ENCODE results near the gene PLCB1. TPM values are rescaled to one million over a fixed set of nuclear protein-coding genes. Genes with fewer than 3 reads are reported as not detected.

The PLCB1 gene
- total and polyA plus RNA-seq, 2 donors (not counting 3 experiments of a cell fraction or from before 2014, with no cell fraction given), result 10.2 to 53.4 TPM

GRCh38 chr20:8807480-8808201 is 675.6 kb downstream of the PLCB1 start:
- ChIA-PET POLR2A (no interaction called here), CTCF (interaction anchor here (1.1 to 1.6 kb wide), 2 partner anchors 15 to 17 kb away, joined by 3 to 4 read pairs; no protein-coding TSS in a partner anchor)
- H3K36me3 ChIP-seq (ENCODE audit: control insufficient read depth in 2 of 2, extremely low read depth in 1 of 2, insufficient read depth in 2 of 2, low read length in 2 of 2), result no peaks in the 10 kb centered on the region
- FAIRE-seq (no peak), DNase-seq (ENCODE audit: low read depth, low spot score) (no peak)
- BruUV-seq (replicated peaks), result no TSS peak
- no peaks in the 10 kb centered on the region for H3K27me3 ChIP-seq (ENCODE audit: control insufficient read depth in 2 of 2, insufficient read depth in 2 of 2, low read length in 2 of 2)
- H3K4me1 ChIP-seq (ENCODE audit: control insufficient read depth, extremely low read depth, insufficient read depth, low read length), result peaks cover 6% of the 10 kb centered on the region
- intact Hi-C loops (cut with micrococcal nuclease) (no loop called here), dilution Hi-C loops (cut with MboI; ENCODE audit: extremely low pct_ligation_motif_present, low sequenced_read_pairs) (no loop called here)
- H3K9me1 ChIP-seq (replicated peaks; ENCODE audit: control insufficient read depth, extremely low read depth, insufficient read depth, low read length), result no peaks in the 10 kb centered on the region
- no peaks in the 10 kb centered on the region for H3K9me3 ChIP-seq (replicated peaks; ENCODE audit: control insufficient read depth, insufficient read depth, low read length)
- no peaks in the 10 kb centered on the region for H3K79me2 ChIP-seq (ENCODE audit: control insufficient read depth, insufficient read depth, low read length)
- TF ChIP-seq MYC (IDR thresholded peaks at IDR 0.05; ENCODE audit: low read depth, low read length), result no peak
- no peak for TF ChIP-seq MAX (IDR thresholded peaks at IDR 0.05; ENCODE audit: insufficient read depth, insufficient read length)
- no peak overlapping the region for H3K4me2 ChIP-seq (ENCODE audit: insufficient read depth, low read length)
- H2AFZ ChIP-seq (ENCODE audit: low read depth, low read length), result no peak overlapping the region
- H3K9ac ChIP-seq (replicated peaks; ENCODE audit: extremely low read depth, insufficient read depth, low read length), result no peak overlapping the region
- H3K27ac ChIP-seq (ENCODE audit: insufficient read depth, low read depth, low read length), result no peak overlapping the region
- no peaks in the 10 kb centered on the region for H4K20me1 ChIP-seq (replicated peaks; ENCODE audit: control insufficient read depth, extremely low read depth, insufficient read depth, low read length)
- no peak overlapping the region for H3K4me3 ChIP-seq (replicated peaks in 1 of 3; ENCODE audit: insufficient read depth in 1 of 3, low read depth in 1 of 3, low read length in 3 of 3)

GRCh38 chr20:8808202-8808535 is 676.1 kb downstream of the PLCB1 start:
- Histone ChIP-seq H3K27ac (ENCODE audit: insufficient read depth, low read depth, low read length) (no peak overlapping the region), H3K36me3 (ENCODE audit: control insufficient read depth in 2 of 2, extremely low read depth in 1 of 2, insufficient read depth in 2 of 2, low read length in 2 of 2) (no peaks in the 10 kb centered on the region), H3K4me3 (replicated peaks in 1 of 3; ENCODE audit: insufficient read depth in 1 of 3, low read depth in 1 of 3, low read length in 3 of 3) (no peak overlapping the region), H3K9me3 (replicated peaks; ENCODE audit: control insufficient read depth, insufficient read depth, low read length) (no peaks in the 10 kb centered on the region), H4K20me1 (replicated peaks; ENCODE audit: control insufficient read depth, extremely low read depth, insufficient read depth, low read length) (no peaks in the 10 kb centered on the region), H3K27me3 (ENCODE audit: control insufficient read depth in 2 of 2, insufficient read depth in 2 of 2, low read length in 2 of 2) (no peaks in the 10 kb centered on the region), H3K9ac (replicated peaks; ENCODE audit: extremely low read depth, insufficient read depth, low read length) (no peak overlapping the region), H3K4me2 (ENCODE audit: insufficient read depth, low read length) (no peak overlapping the region), H3K79me2 (ENCODE audit: control insufficient read depth, insufficient read depth, low read length) (no peaks in the 10 kb centered on the region), H2AFZ (ENCODE audit: low read depth, low read length) (no peak overlapping the region), H3K4me1 (ENCODE audit: control insufficient read depth, extremely low read depth, insufficient read depth, low read length) (peaks cover 12% of the 10 kb centered on the region), H3K9me1 (replicated peaks; ENCODE audit: control insufficient read depth, extremely low read depth, insufficient read depth, low read length) (no peaks in the 10 kb centered on the region)
- TF ChIP-seq MAX (IDR thresholded peaks at IDR 0.05; ENCODE audit: insufficient read depth, insufficient read length), result no peak
- no peak for TF ChIP-seq JUN (IDR thresholded peaks at IDR 0.05; ENCODE audit: borderline replicate concordance, insufficient read depth, insufficient read length, low read depth)
- TF ChIP-seq FOS (IDR thresholded peaks at IDR 0.05; ENCODE audit: borderline replicate concordance, insufficient read depth, low read length), result no peak
- TF ChIP-seq POLR2AphosphoS5 (IDR thresholded peaks at IDR 0.05; ENCODE audit: insufficient read depth, low read depth, low read length), result no peak
- no peak for TF ChIP-seq MYC (IDR thresholded peaks at IDR 0.05; ENCODE audit: low read depth, low read length)
- TF ChIP-seq GATA2 (IDR thresholded peaks at IDR 0.05; ENCODE audit: insufficient read depth, insufficient read length, low read depth, low read length), result no peak
- no peak for TF ChIP-seq POLR2A (IDR thresholded peaks at IDR 0.05; ENCODE audit: low read depth, low read length)
- TF ChIP-seq EZH2 (IDR thresholded peaks at IDR 0.05; ENCODE audit: borderline replicate concordance, low read depth, low read length, severe bottlenecking), result no peak
- FAIRE-seq (no peak), DNase-seq (ENCODE audit: low read depth, low spot score) (no peak)
- no TSS peak for BruUV-seq (replicated peaks)
- CTCF ChIA-PET, result interaction anchor here (1.1 to 1.6 kb wide), 2 partner anchors 15 to 18 kb away, joined by 3 to 4 read pairs; no protein-coding TSS in a partner anchor
- dilution Hi-C loops (cut with MboI; ENCODE audit: extremely low pct_ligation_motif_present, low sequenced_read_pairs) (no loop called here), intact Hi-C loops (cut with micrococcal nuclease) (no loop called here)
- POLR2A ChIA-PET, result no interaction called here
